Endothelial cell of umbilical vein (primary cell): ENCODE measurements around the gene RANBP17. TPM values are rescaled to one million over a fixed set of nuclear protein-coding genes. Genes with fewer than 3 reads are reported as not detected.

ENCODE experiments used
- BruUV-seq: library from RNA; stranded (reverse); fragments of 400-500 nt; replicated peaks from 2 replicates; lab custom pipeline; 2021; lab: Mats Ljungman, UMichigan
- CTCF ChIA-PET: fragments of 300-600, 350-600 bp; sonication (Branson Sonifier 250); formaldehyde crosslinking; loops from one replicate; lab custom pipeline; 2021; ENCODE audit warnings: antibody characterized with exemption, inconsistent platforms; lab: Charles Lee
- POLR2A ChIA-PET: fragments of 300-600, 350-600 bp; sonication (Branson Sonifier 250); formaldehyde crosslinking; loops from one replicate; lab custom pipeline; 2021; ENCODE audit warnings: antibody characterized with exemption, inconsistent platforms; lab: Charles Lee
- DNase-seq: peaks from one replicate; pipeline ENCODE4 v3.0.0-alpha.2; 2011; ENCODE audit warnings: low read depth, low spot score
- FAIRE-seq: peaks from 2 replicates; lab custom pipeline; 2011; peaks lifted over from hg19 to GRCh38; lab: Jason Lieb, UNC
- H2AFZ ChIP-seq: 2 replicates; pipeline ENCODE4 v1.6.0; 2012; ENCODE audit warnings: low read depth, low read length, control low read depth, inconsistent platforms
- H3K27ac ChIP-seq: 2 replicates; pipeline ENCODE4 v1.5.1; 2011; ENCODE audit warnings: low read depth, mild to moderate bottlenecking, control low read depth, low read length, moderate library complexity; ENCODE audit not compliant: insufficient read depth
- H3K27me3 ChIP-seq, 2 experiments: 2 replicates each; pipeline versions ENCODE4 v1.6.0 to v1.6.1; 2011; ENCODE audit warnings: low read length in 2 of 2, mixed read lengths in 1 of 2; ENCODE audit not compliant: control insufficient read depth in 2 of 2, insufficient read depth in 2 of 2
- H3K36me3 ChIP-seq, 2 experiments: 2 replicates in 1 of 2; 3 replicates in 1 of 2; pipeline ENCODE4 v1.5.1; 2011; ENCODE audit warnings: low read length in 2 of 2, mild to moderate bottlenecking in 1 of 2, moderate library complexity in 1 of 2; ENCODE audit not compliant: control insufficient read depth in 2 of 2, insufficient read depth in 2 of 2; ENCODE audit errors: extremely low read depth in 1 of 2
- H3K4me1 ChIP-seq: 3 replicates; pipeline ENCODE4 v1.5.1; 2011; ENCODE audit warnings: mild to moderate bottlenecking, low read length; ENCODE audit not compliant: control insufficient read depth, insufficient read depth; ENCODE audit errors: extremely low read depth
- H3K4me2 ChIP-seq: 2 replicates; pipeline ENCODE4 v1.6.1; 2011; ENCODE audit warnings: low read length, control low read depth, mixed read lengths; ENCODE audit not compliant: insufficient read depth
- H3K4me3 ChIP-seq, 3 experiments: fragments of 200-600 bp in 1 of 3; sonication (generic), shearing (Covaris generic) in 1 of 3; replicated peaks in 1 of 3; 2 replicates each; pipeline ENCODE4 v1.5.1; 2011 to 2016; ENCODE audit warnings: control low read depth in 3 of 3, low read length in 3 of 3, mild to moderate bottlenecking in 2 of 3, inconsistent platforms in 1 of 3, low read depth in 1 of 3, moderate library complexity in 1 of 3; ENCODE audit not compliant: insufficient read depth in 1 of 3
- H3K79me2 ChIP-seq: 2 replicates; pipeline ENCODE4 v1.6.0; 2012; ENCODE audit warnings: low read length, inconsistent platforms; ENCODE audit not compliant: control insufficient read depth, insufficient read depth
- H3K9ac ChIP-seq: replicated peaks from 2 replicates; pipeline ENCODE3; 2011; ENCODE audit warnings: low read length, control low read depth; ENCODE audit not compliant: insufficient read depth; ENCODE audit errors: extremely low read depth
- H3K9me1 ChIP-seq: replicated peaks from 3 replicates; pipeline ENCODE4 v1.6.0; 2011; ENCODE audit warnings: mild to moderate bottlenecking, low read length; ENCODE audit not compliant: control insufficient read depth, insufficient read depth; ENCODE audit errors: extremely low read depth
- H3K9me3 ChIP-seq: replicated peaks from 2 replicates; pipeline ENCODE4 v1.5.1; 2012; ENCODE audit warnings: low read length, inconsistent platforms; ENCODE audit not compliant: control insufficient read depth, insufficient read depth
- H4K20me1 ChIP-seq: replicated peaks from 2 replicates; pipeline ENCODE3; 2011; ENCODE audit warnings: mild to moderate bottlenecking, low read length; ENCODE audit not compliant: control insufficient read depth, insufficient read depth; ENCODE audit errors: extremely low read depth
- CTCF ChIP-seq, 2 donors: IDR thresholded peaks; 1 replicate in 1 of 2; 2 replicates in 1 of 2; pipeline ENCODE4 v1.5.1; 2011; ENCODE audit warnings: low read length in 2 of 2, mild to moderate bottlenecking in 2 of 2, moderate library complexity in 2 of 2, control low read depth in 1 of 2, inconsistent platforms in 1 of 2, low read depth in 1 of 2; ENCODE audit not compliant: insufficient read depth in 1 of 2; ENCODE audit errors: extremely low read depth in 1 of 2
- EZH2 ChIP-seq: IDR thresholded peaks from 2 replicates; pipeline ENCODE4 v1.6.1; 2012; ENCODE audit warnings: borderline replicate concordance, low read depth, mild to moderate bottlenecking, moderate library complexity, low read length, inconsistent platforms; ENCODE audit not compliant: severe bottlenecking
- FOS ChIP-seq: IDR thresholded peaks from 2 replicates; pipeline ENCODE4 v1.6.1; 2011; ENCODE audit warnings: mild to moderate bottlenecking, low read length, moderate library complexity, borderline replicate concordance; ENCODE audit not compliant: insufficient read depth
- GATA2 ChIP-seq: IDR thresholded peaks from 2 replicates; pipeline ENCODE4 v1.7.0; 2011; ENCODE audit warnings: low read depth, mild to moderate bottlenecking, moderate library complexity, mixed read lengths, low read length; ENCODE audit not compliant: insufficient read length, insufficient read depth
- MYC ChIP-seq: IDR thresholded peaks from one replicate; pipeline ENCODE4 v1.6.1; 2011; ENCODE audit warnings: mild to moderate bottlenecking, low read depth, low read length
- POLR2A ChIP-seq: IDR thresholded peaks from 2 replicates; pipeline ENCODE4 v1.6.1; 2012; ENCODE audit warnings: low read depth, mild to moderate bottlenecking, control low read depth, low read length
- dilution Hi-C: fragments of 300-500 bp; cut with MboI; formaldehyde crosslinking; loops from one replicate; pipeline ENCODE4 v1.15.0; 2019; ENCODE audit warnings: low sequenced_read_pairs; ENCODE audit not compliant: extremely low pct_ligation_motif_present
- intact Hi-C: fragments of 100-400 bp; cut with micrococcal nuclease; formaldehyde crosslinking; loops from one replicate; pipeline ENCODE4 v1.10.0; 2022
- polyA plus RNA-seq, 4 experiments: library from polyadenylated mRNA; depleted of rRNA in 3 of 4; stranded (reverse) in 3 of 4; unstranded in 1 of 4; fragments of >200 nt; gene quantifications; 2 replicates each; pipeline versions ENCODE4 v1.2.1 to v1.2.3, GENCODE V29; 2011 to 2012; ENCODE audit warnings: missing spikeins in 1 of 4
- total RNA-seq: library from RNA; stranded (reverse); gene quantifications from 2 replicates; pipeline ENCODE4 v1.2.3, GENCODE V29; 2021

Gene RANBP17
- total and polyA plus RNA-seq, 2 donors (not counting 3 experiments of a cell fraction or from before 2014, with no cell fraction given), result 5.6 to 13.6 TPM

DNA sequence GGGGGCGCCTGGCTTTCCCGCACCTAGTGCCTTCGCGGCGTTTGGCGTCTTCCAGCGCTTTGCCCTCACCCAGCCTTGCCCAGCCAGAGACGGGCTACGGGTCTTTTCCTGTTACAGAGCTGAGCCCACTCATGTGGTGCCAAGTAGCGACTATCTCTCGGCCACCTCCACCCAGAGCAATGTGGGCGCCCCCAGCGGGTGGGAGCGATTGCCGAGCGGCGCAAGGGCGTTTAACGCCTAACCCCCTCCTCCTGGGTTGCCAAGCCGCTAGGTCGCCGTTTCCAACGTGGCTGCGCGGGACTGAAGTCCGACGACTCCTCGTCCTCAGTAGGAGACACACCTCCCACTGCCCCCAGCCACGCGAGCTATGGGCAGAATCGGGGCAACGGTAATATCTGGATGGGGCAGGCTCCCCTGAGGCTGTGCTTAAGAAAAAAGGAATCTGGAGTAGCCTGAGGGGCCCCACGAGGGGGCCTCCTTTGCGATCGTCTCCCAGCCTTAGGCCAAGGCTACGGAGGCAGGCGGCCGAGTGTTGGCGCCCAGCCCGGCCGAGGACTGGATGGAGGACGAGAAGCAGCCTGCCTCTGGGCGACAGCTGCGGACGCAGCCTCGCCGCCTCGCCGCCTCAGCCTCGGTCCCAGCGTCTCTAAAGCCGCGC, 453.0 kb downstream of the RANBP17 start:
- Histone ChIP-seq H3K4me1 (peaks cover 2% of the 10 kb centered on the region), H4K20me1 (no peaks in the 10 kb centered on the region), H3K36me3 (no peaks in the 10 kb centered on the region), H3K27me3 (peaks cover 85 to 96% of the 10 kb centered on the region in 2 experiments), H3K4me2 (no peak overlapping the region), H3K9me3 (no peaks in the 10 kb centered on the region), H3K9ac (no peak overlapping the region), H3K9me1 (no peaks in the 10 kb centered on the region), H2AFZ (no peak overlapping the region), H3K79me2 (no peaks in the 10 kb centered on the region), H3K4me3 (no peak overlapping the region), H3K27ac (no peak overlapping the region)
- DNase-seq, result peak; percentile 24
- no peak for TF ChIP-seq CTCF (IDR thresholded peaks at IDR 0.05; ENCODE audit: extremely low read depth in 1 of 2, insufficient read depth in 1 of 2, low read depth in 1 of 2, low read length in 2 of 2)
- no peak for TF ChIP-seq GATA2
- TF ChIP-seq FOS, result no peak
- TF ChIP-seq POLR2A, result no peak
- TF ChIP-seq MYC, result no peak
- peak; percentile 65 for TF ChIP-seq EZH2
- ChIA-PET CTCF (interaction anchor here (1.0 kb wide), 1 partner anchor 108 kb away, joined by 3 read pairs; no protein-coding TSS in a partner anchor), POLR2A (interaction anchor here (0.5 kb wide), 1 partner anchor 78 kb away, joined by 4 read pairs; no protein-coding TSS in a partner anchor)
- intact Hi-C loops (loop anchor here (10.0 kb wide), 1 partner anchor 450 kb away; the partner anchor contains the start of gene RANBP17), dilution Hi-C loops (no loop called here)
- peak; percentile 55 for FAIRE-seq
- BruUV-seq, result no TSS peak
